AG09309 (cell line): ENCODE results near the gene KRTAP7-1.

ENCODE experiments used
- DNase-seq: peaks from one replicate; pipeline ENCODE4 v3.0.0-alpha.2; 2010; ENCODE audit warnings: low read depth
- H3K4me3 ChIP-seq: 2 replicates; pipeline ENCODE4 v1.5.1; 2011; ENCODE audit warnings: mild to moderate bottlenecking, low read depth, low read length, moderate library complexity; ENCODE audit not compliant: control insufficient read depth
- TF ChIP-seq, protein P1 (sequence below): IDR thresholded peaks from 2 replicates; pipeline ENCODE4 v1.5.1; 2011; ENCODE audit warnings: mild to moderate bottlenecking, low read depth, low read length, inconsistent platforms; ENCODE audit not compliant: insufficient read depth, control insufficient read depth; ENCODE audit errors: missing control alignments

Gene KRTAP7-1

DNA sequence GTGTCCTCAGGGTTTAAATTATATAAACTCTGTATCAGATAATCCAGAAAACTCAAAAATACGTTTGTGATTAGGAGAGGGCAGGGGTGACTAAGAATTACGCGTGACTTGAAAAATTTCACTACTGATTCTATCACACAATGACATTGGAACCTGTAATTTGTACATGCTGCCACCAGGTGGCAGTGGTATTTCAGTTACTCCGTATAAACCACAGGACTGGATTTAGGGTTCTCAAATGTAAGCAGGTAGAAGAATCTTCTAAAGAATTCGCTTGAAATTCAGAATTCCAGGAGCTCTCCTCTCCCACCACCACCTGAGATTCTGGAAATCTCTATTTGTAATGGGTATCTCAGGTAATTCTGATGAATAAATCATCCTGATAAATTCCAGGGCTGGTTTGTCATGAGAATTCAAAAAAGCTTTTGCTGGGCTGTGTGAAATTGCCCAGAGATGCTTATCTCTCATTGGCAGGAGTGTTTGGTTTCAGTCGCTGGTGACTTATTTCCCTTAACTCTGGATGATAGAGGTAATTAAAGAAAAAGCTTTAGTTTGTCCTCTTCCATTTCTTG, 1.7 kb upstream of the KRTAP7-1 start:
- H3K4me3 ChIP-seq, result no peak overlapping the region
- DNase-seq, result no peak
- TF ChIP-seq, protein P1, sequence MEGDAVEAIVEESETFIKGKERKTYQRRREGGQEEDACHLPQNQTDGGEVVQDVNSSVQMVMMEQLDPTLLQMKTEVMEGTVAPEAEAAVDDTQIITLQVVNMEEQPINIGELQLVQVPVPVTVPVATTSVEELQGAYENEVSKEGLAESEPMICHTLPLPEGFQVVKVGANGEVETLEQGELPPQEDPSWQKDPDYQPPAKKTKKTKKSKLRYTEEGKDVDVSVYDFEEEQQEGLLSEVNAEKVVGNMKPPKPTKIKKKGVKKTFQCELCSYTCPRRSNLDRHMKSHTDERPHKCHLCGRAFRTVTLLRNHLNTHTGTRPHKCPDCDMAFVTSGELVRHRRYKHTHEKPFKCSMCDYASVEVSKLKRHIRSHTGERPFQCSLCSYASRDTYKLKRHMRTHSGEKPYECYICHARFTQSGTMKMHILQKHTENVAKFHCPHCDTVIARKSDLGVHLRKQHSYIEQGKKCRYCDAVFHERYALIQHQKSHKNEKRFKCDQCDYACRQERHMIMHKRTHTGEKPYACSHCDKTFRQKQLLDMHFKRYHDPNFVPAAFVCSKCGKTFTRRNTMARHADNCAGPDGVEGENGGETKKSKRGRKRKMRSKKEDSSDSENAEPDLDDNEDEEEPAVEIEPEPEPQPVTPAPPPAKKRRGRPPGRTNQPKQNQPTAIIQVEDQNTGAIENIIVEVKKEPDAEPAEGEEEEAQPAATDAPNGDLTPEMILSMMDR, result no peak

DNA sequence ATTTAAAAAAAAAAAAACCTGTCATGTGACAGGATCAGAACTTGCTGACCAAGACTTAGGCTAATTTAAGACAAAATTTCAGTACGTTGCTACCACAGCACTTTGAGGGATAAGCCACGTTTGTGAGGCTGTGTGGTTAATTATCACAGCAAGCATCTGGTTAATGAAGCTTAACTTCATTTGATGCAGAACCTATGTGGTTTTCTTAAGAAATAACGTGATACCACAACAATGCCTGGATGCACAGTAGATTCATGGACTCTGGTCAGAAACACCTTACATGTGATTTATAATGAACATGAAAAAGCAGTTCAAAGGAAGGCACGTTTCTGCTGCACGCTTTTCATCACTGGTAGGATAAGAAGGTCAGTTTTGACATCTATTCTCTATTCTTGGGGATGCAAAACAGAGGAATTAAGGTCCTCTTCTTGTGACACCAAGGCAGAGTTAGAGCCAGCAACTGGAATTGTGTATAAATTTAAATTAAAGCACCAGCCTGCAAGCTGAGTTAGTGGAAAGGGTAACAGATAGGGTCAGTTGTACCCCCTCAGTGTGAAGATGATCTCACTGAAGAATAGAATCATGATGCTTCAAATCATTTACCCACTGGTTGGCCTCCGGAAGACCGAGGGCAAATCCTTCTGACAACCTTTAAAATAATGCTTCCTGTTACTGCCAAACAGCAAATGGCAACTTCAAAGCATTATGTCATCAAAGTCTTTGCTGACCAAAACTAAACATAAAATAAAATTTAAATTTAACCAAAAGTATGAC, 10.5 kb downstream of the KRTAP7-1 start:
- H3K4me3 ChIP-seq, result no peak overlapping the region
- DNase-seq, result no peak
- TF ChIP-seq, protein P1, result no peak

DNA sequence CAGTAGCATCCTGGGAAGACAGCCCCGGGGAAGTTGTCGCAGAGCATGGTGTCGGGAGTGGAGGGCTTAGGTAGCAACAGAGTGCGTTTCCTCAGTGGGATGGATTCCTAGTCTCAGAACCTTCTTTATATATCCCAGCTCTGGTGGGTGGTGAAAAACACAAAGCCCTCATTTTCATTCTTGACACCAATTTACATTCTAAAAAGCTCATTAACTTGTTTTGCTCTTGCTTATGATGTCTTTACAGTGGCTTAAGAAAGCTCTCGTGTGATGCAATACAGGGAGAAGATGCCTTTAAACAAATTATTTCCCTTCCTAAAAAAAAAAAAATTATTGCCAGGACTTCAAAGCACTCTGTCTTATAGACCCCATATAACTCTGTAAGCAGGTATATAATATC, 16.4 kb downstream of the KRTAP7-1 start, which contains the start of gene KRTAP8-1:
TSS of gene KRTAP8-1 (minus strand) at position 101 of the 400 bp plus-strand sequence. CDS start at position 47, 54 bp downstream.
- H3K4me3 ChIP-seq, result no peak within 1 kb of the TSS
- TF ChIP-seq, protein P1, result no peak
- DNase-seq, result no peak

DNA sequence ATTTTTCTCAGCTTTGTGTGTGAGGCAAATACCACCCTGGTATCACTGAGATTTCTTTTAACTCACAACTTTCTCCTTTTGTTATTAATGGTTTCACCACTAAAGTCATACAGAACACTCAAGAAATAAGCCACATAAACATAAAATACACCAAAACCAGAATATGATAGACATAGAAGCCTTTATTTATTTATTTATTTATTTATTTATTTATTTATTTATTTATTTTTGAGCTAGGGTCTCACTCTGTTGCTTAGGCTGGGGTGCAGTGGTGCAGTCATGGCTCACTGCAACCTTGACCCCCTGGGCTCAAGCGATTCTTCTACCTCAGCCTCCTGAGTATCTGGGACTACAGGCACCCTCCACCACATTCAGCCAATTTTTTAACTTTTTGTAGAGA, 29.0 kb downstream of the KRTAP7-1 start:
- no peak for DNase-seq
- TF ChIP-seq, protein P1, result no peak
- no peak overlapping the region for H3K4me3 ChIP-seq

DNA sequence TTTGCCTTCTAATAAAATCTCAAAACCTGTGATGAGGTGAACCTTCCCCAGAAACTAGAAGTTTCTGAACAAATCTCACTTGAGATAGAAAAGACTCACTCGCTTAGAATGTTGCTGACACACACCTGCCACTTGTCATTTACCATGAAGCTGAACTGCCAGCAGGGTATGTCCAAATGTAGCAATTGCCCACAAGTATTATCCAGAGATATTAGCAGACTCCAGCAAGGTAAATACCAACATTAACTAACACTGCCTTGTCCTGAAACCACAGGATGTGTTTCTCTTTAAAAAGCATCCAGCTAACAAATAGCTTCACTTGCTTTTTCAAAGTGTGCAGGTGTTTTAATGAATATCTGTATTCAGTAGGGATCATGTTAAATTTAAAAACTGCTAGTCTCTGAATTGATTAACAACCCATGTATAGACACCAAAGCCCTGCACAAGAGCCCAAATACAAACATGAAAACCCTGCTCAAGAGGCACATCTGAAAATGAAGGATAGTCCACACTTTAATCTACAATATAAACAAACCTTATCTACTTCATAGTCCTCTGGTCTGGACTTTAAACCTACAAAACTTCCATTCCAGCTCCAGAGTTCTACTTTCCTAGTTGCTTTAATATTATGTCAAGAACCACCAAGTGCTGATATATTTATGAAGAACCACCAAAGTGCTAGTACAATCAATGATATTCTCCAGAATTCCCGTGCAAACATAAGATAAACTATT, 35.8 kb downstream of the KRTAP7-1 start:
- no peak for DNase-seq
- no peak overlapping the region for H3K4me3 ChIP-seq
- TF ChIP-seq, protein P1, result no peak

DNA sequence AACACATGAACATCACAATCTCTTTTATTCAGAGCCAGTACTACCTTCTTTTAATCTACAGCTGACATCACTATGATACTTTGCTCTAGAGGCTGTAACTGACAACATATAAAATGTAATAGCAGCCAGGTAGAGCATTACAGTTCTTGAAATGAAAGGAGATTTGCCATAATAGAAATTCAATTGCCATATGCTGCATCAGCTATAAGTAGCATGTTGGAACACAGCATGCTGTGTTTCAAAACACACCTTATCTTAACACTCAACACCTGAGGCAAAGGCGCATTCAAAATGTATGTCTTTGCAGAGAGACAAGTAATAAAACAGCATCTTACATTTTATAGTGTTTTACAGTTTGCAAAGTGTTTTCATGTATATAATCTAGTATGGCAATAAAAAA, 50.3 kb downstream of the KRTAP7-1 start:
- no peak for DNase-seq
- TF ChIP-seq, protein P1, result no peak
- H3K4me3 ChIP-seq, result no peak overlapping the region
